Gastrocnemius medialis (tissue), 4 donors: ENCODE data around the gene AARS2.

Experiments used
- POLR2A ChIP-seq, 2 donors: fragments of 450-650 bp; IDR thresholded peaks; one replicate each; pipeline ENCODE4 v1.6.1; 2017; ENCODE audit warnings: antibody characterized with exemption in 2 of 2, mild to moderate bottlenecking in 2 of 2, moderate library complexity in 2 of 2
- TF ChIP-seq, protein P1 (sequence below), 5 experiments: fragments of 450-650 bp in 3 of 5; fragments of 200-600 bp in 2 of 5; sonication (generic) in 2 of 5; IDR thresholded peaks in 4 of 5; conservative IDR thresholded peaks in 1 of 5; 1 replicate in 4 of 5; 2 replicates in 1 of 5; pipeline ENCODE4 v1.5.1; 2016 to 2019; ENCODE audit warnings: antibody characterized with exemption in 5 of 5, mild to moderate bottlenecking in 3 of 5, moderate library complexity in 3 of 5

DNA sequence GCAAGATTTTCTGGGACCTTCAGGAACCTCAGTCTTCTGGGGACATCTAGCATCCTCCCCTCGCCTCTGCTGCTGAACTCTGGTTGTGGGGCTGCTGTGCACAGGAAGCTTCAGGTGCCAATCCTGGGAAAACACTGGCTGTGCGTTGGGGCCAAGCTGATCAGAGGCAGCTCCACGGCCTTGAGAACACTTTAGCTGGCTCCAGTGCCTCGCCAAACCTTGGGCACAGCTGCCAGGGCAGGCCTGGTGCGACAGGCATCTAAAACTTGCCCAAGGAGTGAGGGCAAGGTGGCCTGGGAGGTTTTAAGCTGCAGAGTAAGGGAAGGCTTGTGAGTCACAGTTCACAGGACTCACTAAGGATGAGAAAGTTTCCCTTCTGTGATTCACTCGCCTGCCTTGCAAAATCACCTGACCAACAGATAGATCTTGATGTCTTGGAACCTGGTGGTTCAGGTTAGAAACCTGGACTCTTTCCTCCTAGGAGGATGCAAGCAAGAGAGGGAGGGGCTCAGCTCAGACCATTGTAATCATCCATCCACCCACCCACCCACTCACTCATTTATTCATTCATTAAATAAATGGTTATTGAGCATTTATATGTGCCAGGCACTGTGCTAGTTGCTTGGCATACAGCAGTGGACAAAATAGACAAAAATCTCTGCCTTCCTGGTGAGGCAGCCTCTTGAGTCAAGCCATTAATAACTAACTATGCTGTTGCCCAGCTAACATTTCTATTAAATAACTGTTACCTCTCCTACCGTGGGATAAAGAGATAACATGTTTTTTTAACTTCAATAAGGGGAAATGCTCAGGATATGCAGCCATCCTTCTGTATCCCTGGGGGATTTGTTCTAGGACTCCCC, 26.8 kb upstream of the AARS2 start:
- TF ChIP-seq, protein P1, sequence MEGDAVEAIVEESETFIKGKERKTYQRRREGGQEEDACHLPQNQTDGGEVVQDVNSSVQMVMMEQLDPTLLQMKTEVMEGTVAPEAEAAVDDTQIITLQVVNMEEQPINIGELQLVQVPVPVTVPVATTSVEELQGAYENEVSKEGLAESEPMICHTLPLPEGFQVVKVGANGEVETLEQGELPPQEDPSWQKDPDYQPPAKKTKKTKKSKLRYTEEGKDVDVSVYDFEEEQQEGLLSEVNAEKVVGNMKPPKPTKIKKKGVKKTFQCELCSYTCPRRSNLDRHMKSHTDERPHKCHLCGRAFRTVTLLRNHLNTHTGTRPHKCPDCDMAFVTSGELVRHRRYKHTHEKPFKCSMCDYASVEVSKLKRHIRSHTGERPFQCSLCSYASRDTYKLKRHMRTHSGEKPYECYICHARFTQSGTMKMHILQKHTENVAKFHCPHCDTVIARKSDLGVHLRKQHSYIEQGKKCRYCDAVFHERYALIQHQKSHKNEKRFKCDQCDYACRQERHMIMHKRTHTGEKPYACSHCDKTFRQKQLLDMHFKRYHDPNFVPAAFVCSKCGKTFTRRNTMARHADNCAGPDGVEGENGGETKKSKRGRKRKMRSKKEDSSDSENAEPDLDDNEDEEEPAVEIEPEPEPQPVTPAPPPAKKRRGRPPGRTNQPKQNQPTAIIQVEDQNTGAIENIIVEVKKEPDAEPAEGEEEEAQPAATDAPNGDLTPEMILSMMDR (IDR thresholded peaks at IDR 0.05 in 4 of 5, conservative IDR thresholded peaks at IDR 0.05 in 1 of 5) = no peak
- TF ChIP-seq POLR2A (IDR thresholded peaks at IDR 0.05) = no peak
